Activated naive CD4-positive, alpha-beta T cell treated with anti-CD3 and anti-CD28 coated beads, Interleukin-2, amount 10 ng/mL, durations not matched to agents 7 days and 5 days (primary cell): ENCODE measurements around the gene ITGA1.

Experiments
- CTCF ChIA-PET: fragments of 350-600 bp; sonication (Branson Sonifier 250); formaldehyde crosslinking; loops from one replicate; lab custom pipeline; 2021; ENCODE audit warnings: antibody characterized with exemption; lab: Charles Lee
- DNase-seq: peaks from one replicate; pipeline ENCODE4 v3.0.0-alpha.2; 2020
- H3K27ac Mint-ChIP-seq: one replicate; pipeline ENCODE4 v1.8.0; 2021; ENCODE audit warnings: mild to moderate bottlenecking, moderate library complexity, mixed read lengths
- H3K27me3 Mint-ChIP-seq: one replicate; pipeline ENCODE4 v1.8.0; 2021; ENCODE audit warnings: mild to moderate bottlenecking, mixed read lengths
- H3K36me3 Mint-ChIP-seq: one replicate; pipeline ENCODE4 v1.8.0; 2021; ENCODE audit warnings: mixed read lengths
- H3K4me1 Mint-ChIP-seq: one replicate; pipeline ENCODE4 v1.8.0; 2021; ENCODE audit warnings: mixed read lengths
- H3K4me3 Mint-ChIP-seq: one replicate; pipeline ENCODE4 v1.8.0; 2021; ENCODE audit warnings: mild to moderate bottlenecking, moderate library complexity, mixed read lengths
- H3K9me3 Mint-ChIP-seq: one replicate; pipeline ENCODE4 v1.8.0; 2021; ENCODE audit warnings: mixed read lengths

ITGA1 gene

DNA sequence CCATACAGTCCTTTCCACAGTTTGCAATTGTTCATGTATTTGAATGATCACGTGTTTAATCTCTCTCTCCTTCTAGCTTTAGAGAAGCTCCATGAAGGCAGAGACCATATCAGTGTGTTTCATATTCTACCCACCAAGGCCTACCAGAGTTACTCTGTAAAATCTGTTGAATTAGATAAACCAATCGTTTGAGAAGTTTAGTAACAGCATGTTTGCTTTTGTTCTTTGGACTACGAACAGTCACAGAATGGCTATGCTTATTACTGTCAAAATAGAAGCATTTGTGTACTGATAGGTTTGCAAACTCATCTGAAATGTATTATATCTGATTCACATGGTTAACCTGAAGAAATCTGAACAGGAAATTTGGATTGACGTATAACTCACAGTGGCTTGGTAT is 93.8 kb downstream of the ITGA1 start:
- no peak overlapping the region for H3K4me3 Mint-ChIP-seq
- no peaks in the 10 kb centered on the region for H3K4me1 Mint-ChIP-seq
- H3K27ac Mint-ChIP-seq = no peak overlapping the region
- H3K27me3 Mint-ChIP-seq = no peaks in the 10 kb centered on the region
- no peaks in the 10 kb centered on the region for H3K36me3 Mint-ChIP-seq
- CTCF ChIA-PET = no interaction called here
- no peaks in the 10 kb centered on the region for H3K9me3 Mint-ChIP-seq
- no peak for DNase-seq

GRCh38 chr5:52883110-52883509 is 95.4 kb downstream of the ITGA1 start:
- H3K27ac Mint-ChIP-seq = no peak overlapping the region
- H3K4me1 Mint-ChIP-seq = no peaks in the 10 kb centered on the region
- H3K36me3 Mint-ChIP-seq = no peaks in the 10 kb centered on the region
- CTCF ChIA-PET = no interaction called here
- no peaks in the 10 kb centered on the region for H3K27me3 Mint-ChIP-seq
- no peak for DNase-seq
- no peaks in the 10 kb centered on the region for H3K9me3 Mint-ChIP-seq
- H3K4me3 Mint-ChIP-seq = no peak overlapping the region

DNA sequence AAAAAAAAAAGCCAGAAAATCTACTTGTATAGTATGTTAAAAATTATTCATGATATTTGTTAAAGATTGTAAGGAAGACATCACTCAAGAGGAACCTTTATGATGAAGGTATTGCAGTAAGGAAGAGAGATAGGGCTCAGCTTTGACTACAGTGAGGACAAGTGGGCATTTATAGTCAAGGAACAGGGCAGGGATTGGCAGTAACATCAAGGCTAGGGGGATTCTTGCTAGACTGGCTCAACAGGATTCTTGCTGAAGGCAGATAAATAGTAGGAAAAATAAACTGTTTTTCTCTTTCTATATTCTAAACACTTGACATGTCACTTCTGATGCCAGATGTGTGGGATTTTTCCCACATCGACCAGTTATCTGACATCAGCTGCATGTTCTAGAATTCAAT is 96.7 kb downstream of the ITGA1 start:
- Mint-ChIP-seq H3K27me3 (no peaks in the 10 kb centered on the region), H3K9me3 (no peaks in the 10 kb centered on the region), H3K27ac (no peak overlapping the region), H3K4me3 (no peak overlapping the region), H3K4me1 (no peaks in the 10 kb centered on the region), H3K36me3 (no peaks in the 10 kb centered on the region)
- CTCF ChIA-PET = no interaction called here
- no peak for DNase-seq

- H3K9me3 Mint-ChIP-seq = no peaks in the 10 kb centered on the region
- H3K27me3 Mint-ChIP-seq = no peaks in the 10 kb centered on the region
- no peaks in the 10 kb centered on the region for H3K4me1 Mint-ChIP-seq
- no peak overlapping the region for H3K4me3 Mint-ChIP-seq
- CTCF ChIA-PET = no interaction called here
- no peak overlapping the region for H3K27ac Mint-ChIP-seq
- no peaks in the 10 kb centered on the region for H3K36me3 Mint-ChIP-seq
- no peak for DNase-seq
Observed at GRCh38 chr5:52885614-52886013, 97.9 kb downstream of the ITGA1 start.

GRCh38 chr5:52886206-52886605 is 98.5 kb downstream of the ITGA1 start:
- CTCF ChIA-PET = no interaction called here
- Mint-ChIP-seq H3K27ac (no peak overlapping the region), H3K4me1 (no peaks in the 10 kb centered on the region), H3K4me3 (no peak overlapping the region), H3K9me3 (no peaks in the 10 kb centered on the region), H3K36me3 (no peaks in the 10 kb centered on the region), H3K27me3 (no peaks in the 10 kb centered on the region)
- no peak for DNase-seq

GRCh38 chr5:52887066-52887465 is 99.3 kb downstream of the ITGA1 start:
- H3K27ac Mint-ChIP-seq = no peak overlapping the region
- CTCF ChIA-PET = no interaction called here
- no peaks in the 10 kb centered on the region for H3K36me3 Mint-ChIP-seq
- no peaks in the 10 kb centered on the region for H3K9me3 Mint-ChIP-seq
- no peak overlapping the region for H3K4me3 Mint-ChIP-seq
- H3K4me1 Mint-ChIP-seq = no peaks in the 10 kb centered on the region
- no peak for DNase-seq
- H3K27me3 Mint-ChIP-seq = no peaks in the 10 kb centered on the region

DNA sequence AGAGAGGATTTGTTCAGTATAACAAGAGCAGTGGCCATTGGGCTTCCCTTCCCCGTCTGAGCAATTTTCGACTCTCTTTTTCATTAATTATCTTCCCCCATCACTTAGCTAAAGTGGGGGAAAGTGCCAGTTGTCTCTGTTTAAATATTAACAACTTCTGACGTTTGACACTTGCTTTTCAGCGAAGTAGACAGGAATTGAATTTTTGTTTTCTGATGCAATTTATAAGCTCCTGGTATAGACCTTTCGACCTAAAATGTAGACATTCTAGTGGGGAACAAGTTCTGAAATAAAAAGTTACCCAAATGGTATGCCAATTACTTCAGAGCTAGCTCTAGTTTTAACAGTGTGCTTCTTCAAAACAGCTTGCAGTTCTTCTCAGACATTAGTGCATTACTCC is 100.6 kb downstream of the ITGA1 start:
- no peaks in the 10 kb centered on the region for H3K4me1 Mint-ChIP-seq
- CTCF ChIA-PET = no interaction called here
- H3K27ac Mint-ChIP-seq = no peak overlapping the region
- no peak overlapping the region for H3K4me3 Mint-ChIP-seq
- no peak for DNase-seq
- no peaks in the 10 kb centered on the region for H3K9me3 Mint-ChIP-seq
- H3K36me3 Mint-ChIP-seq = no peaks in the 10 kb centered on the region
- H3K27me3 Mint-ChIP-seq = no peaks in the 10 kb centered on the region

DNA sequence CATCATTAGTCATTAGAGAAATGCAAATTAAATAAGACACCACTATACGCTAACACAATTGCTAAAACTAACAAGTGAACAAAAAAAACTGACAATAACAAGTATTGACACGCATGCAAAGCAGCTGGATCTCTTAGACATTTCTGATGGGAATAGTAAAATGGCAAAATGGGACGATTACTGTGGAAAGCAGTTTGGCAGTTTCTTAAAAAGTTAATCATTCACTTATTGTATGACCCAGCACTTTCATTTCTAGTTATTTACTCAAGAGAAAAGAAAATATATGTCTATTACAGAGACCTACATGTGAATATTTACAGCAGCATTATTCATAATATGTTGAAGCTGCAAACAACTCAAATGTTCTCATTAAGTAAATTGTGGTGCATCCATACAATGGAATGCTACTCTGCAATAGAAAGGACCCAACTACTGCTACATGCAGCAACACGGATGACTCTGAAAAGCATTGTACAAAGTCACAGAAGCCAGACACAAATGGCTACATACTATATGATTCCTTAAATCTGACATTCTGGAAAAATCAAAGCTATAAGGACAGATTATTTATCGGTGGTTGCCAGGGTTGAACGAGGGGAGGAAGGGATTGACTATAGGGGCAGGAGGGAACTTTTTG is 104.6 kb downstream of the ITGA1 start:
- no peaks in the 10 kb centered on the region for H3K9me3 Mint-ChIP-seq
- no peak for DNase-seq
- no peaks in the 10 kb centered on the region for H3K36me3 Mint-ChIP-seq
- H3K4me1 Mint-ChIP-seq = no peaks in the 10 kb centered on the region
- H3K27me3 Mint-ChIP-seq = peaks cover 4% of the 10 kb centered on the region
- H3K4me3 Mint-ChIP-seq = no peak overlapping the region
- CTCF ChIA-PET = interaction anchor here (0.5 kb wide), 1 partner anchor 36 kb away, joined by 3 read pairs; no protein-coding TSS in a partner anchor
- H3K27ac Mint-ChIP-seq = no peak overlapping the region

DNA sequence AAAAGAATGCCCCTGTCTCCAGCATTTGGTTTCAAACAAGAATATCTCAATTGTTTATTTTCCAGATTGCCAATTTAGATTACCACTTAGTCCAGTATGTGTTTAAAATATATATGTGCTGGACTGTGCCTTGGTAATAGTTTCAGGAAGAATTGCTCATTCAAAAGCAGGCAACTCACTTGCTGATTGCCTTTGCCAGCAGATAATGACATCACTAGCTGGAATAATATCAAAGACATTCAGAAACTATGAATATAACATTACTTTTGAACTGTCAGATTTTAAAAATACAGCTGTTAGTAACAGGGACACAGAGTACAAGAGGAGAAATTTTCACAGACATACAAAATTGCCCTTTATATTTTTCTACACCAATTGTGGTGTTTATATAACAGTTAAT is 105.4 kb downstream of the ITGA1 start:
- CTCF ChIA-PET = no interaction called here
- no peak for DNase-seq
- H3K27me3 Mint-ChIP-seq = peaks cover 4% of the 10 kb centered on the region
- no peaks in the 10 kb centered on the region for H3K36me3 Mint-ChIP-seq
- H3K4me3 Mint-ChIP-seq = no peak overlapping the region
- H3K4me1 Mint-ChIP-seq = no peaks in the 10 kb centered on the region
- no peak overlapping the region for H3K27ac Mint-ChIP-seq
- no peaks in the 10 kb centered on the region for H3K9me3 Mint-ChIP-seq

GRCh38 chr5:52893863-52894262 is 106.1 kb downstream of the ITGA1 start:
- Mint-ChIP-seq H3K27me3 (peaks cover 4% of the 10 kb centered on the region), H3K4me3 (no peak overlapping the region), H3K9me3 (no peaks in the 10 kb centered on the region), H3K27ac (no peak overlapping the region), H3K36me3 (no peaks in the 10 kb centered on the region), H3K4me1 (no peaks in the 10 kb centered on the region)
- DNase-seq = no peak
- CTCF ChIA-PET = no interaction called here

DNA sequence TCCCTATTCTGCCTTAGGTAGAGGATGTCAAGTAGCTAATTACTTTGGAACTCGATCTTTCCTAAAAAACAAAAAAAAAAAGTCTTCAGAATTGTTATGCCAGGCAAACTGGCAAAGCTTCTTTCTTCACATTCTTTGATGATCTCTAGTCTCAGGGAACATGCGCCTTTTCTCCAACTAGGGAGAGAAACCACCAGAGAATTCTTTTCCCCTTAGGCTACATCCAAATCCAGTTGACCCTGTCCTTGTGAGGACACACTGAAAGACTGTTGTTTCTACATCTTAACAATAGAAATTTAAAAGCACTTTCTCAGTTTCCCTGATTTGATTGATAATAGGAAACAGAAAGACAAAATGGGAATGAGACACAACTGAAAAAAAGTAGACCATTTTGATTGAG is 106.7 kb downstream of the ITGA1 start:
- no peaks in the 10 kb centered on the region for H3K36me3 Mint-ChIP-seq
- no peaks in the 10 kb centered on the region for H3K9me3 Mint-ChIP-seq
- no peaks in the 10 kb centered on the region for H3K4me1 Mint-ChIP-seq
- DNase-seq = no peak
- CTCF ChIA-PET = no interaction called here
- H3K27me3 Mint-ChIP-seq = peaks cover 4% of the 10 kb centered on the region
- H3K27ac Mint-ChIP-seq = no peak overlapping the region
- no peak overlapping the region for H3K4me3 Mint-ChIP-seq

- no peaks in the 10 kb centered on the region for H3K4me1 Mint-ChIP-seq
Observed at GRCh38 chr5:52895075-52895474, 107.4 kb downstream of the ITGA1 start.

DNA sequence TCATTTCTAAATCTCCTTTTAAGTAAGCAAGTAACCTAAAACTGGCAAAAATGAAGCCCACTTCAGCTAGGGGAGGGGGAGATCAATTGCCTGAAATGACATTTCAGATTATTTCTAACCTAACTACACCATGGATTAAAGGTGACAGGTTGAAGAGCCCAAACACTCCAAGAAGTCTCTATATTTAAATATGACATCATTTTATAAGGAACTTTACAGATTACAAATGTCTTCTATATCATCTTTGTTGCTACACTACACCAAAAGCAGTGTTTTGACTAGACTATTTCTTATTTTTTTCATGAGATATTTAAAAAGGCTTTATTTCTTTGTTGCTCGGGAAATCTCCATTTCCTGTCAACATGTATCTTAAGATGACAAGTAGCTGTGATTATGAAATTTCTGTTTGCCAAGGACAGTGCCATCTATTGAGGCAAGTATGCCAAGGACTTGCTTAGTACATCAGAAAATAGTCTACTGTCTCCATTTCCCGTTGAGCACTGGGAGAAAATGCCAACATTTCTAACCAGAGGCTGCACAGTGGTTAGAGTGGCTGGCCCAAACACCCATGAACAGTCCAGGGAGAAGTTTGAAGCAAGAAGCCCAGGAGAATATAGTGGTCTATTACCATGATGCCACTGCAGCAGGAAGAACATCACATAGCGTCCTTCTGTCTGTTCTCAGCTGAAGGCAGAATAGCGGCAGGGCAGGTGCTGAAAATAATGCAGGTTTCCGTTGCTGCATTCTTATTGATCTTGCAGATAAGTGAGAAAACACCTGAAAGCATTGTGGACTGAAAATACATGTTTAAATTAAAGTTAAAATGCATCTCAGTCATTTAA is 108.1 kb downstream of the ITGA1 start:
- H3K4me3 Mint-ChIP-seq = no peak overlapping the region
- H3K27me3 Mint-ChIP-seq = peaks cover 4% of the 10 kb centered on the region
- no peak overlapping the region for H3K27ac Mint-ChIP-seq
- H3K36me3 Mint-ChIP-seq = no peaks in the 10 kb centered on the region
- CTCF ChIA-PET = no interaction called here
- no peaks in the 10 kb centered on the region for H3K4me1 Mint-ChIP-seq
- DNase-seq = no peak
- no peaks in the 10 kb centered on the region for H3K9me3 Mint-ChIP-seq

More at GRCh38 chr5:52895075-52895474, 107.4 kb downstream of the ITGA1 start:
- CTCF ChIA-PET = no interaction called here
- Mint-ChIP-seq H3K27ac (no peak overlapping the region), H3K4me3 (no peak overlapping the region), H3K36me3 (no peaks in the 10 kb centered on the region), H3K9me3 (no peaks in the 10 kb centered on the region), H3K27me3 (peaks cover 4% of the 10 kb centered on the region)
- DNase-seq = no peak

DNA sequence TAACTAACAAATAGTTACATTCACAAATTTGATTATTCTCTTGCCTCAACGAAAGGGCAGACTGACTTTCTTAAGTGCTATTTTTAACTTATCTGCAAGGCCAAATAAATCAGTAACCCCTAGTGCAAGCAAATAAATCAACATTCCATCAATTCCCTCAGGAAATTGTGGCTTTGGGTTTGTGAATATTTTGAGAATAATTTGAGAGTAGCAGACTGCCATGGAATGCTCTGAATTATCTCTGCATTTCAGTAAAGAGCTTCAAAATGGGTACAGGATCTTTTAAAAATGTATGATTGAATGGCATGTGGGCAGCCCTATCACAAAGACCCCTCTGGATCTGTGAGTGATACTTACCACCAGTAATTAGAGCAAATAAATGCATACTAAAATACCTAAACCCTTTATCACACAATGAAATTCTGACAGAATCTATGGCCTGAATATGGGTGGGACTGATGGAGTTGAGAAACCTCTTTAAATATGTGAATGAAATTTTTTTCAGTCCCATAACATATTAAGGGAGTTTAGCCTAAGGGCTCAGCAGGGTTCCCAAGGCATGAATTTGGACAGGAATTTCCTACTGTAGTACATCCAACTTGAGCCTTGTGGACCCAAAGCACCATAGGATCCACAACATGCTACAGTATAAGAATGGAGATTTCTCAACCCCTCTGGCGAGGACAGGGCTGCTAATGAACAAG is 109.0 kb downstream of the ITGA1 start:
- H3K27me3 Mint-ChIP-seq = peaks cover 4% of the 10 kb centered on the region
- CTCF ChIA-PET = no interaction called here
- no peak overlapping the region for H3K27ac Mint-ChIP-seq
- H3K36me3 Mint-ChIP-seq = no peaks in the 10 kb centered on the region
- no peak for DNase-seq
- peaks cover 2% of the 10 kb centered on the region for H3K9me3 Mint-ChIP-seq
- H3K4me3 Mint-ChIP-seq = no peak overlapping the region
- H3K4me1 Mint-ChIP-seq = no peaks in the 10 kb centered on the region

GRCh38 chr5:52897238-52897614 is 109.5 kb downstream of the ITGA1 start:
- H3K27me3 Mint-ChIP-seq = peaks cover 4% of the 10 kb centered on the region
- no peaks in the 10 kb centered on the region for H3K4me1 Mint-ChIP-seq
- H3K27ac Mint-ChIP-seq = no peak overlapping the region
- H3K4me3 Mint-ChIP-seq = no peak overlapping the region
- DNase-seq = no peak
- H3K9me3 Mint-ChIP-seq = peaks cover 2% of the 10 kb centered on the region
- no peaks in the 10 kb centered on the region for H3K36me3 Mint-ChIP-seq
- CTCF ChIA-PET = no interaction called here
